Activated CD8-positive, alpha-beta memory T cell treated with anti-CD3 and anti-CD28 coated beads for 24 hours (primary cell): ENCODE results near the gene HAGH.

Source experiments
- DNase-seq: peaks from one replicate; pipeline ENCODE4 v3.0.0-alpha.2; 2020

Gene HAGH

GRCh38 chr16:1831186-1832075 is 4.8 kb upstream of the HAGH start:
- DNase-seq, result no peak

- DNase-seq, result no peak
Measured at GRCh38 chr16:1830213-1830612, 3.6 kb upstream of the HAGH start.

- no peak for DNase-seq
Measured at GRCh38 chr16:1828645-1829410, 2.2 kb upstream of the HAGH start.

- DNase-seq, result no peak
Measured at GRCh38 chr16:1825864-1826690, 548 bp downstream of the HAGH start.

- DNase-seq, result no peak
Measured at GRCh38 chr16:1825381-1825863, 1.2 kb downstream of the HAGH start.

GRCh38 chr16:1823821-1824220 is 2.8 kb downstream of the HAGH start:
- DNase-seq, result no peak

- no peak for DNase-seq
Measured at GRCh38 chr16:1822801-1823200, 3.8 kb downstream of the HAGH start.

GRCh38 chr16:1821861-1822611 is 4.6 kb downstream of the HAGH start:
- no peak for DNase-seq

GRCh38 chr16:1820946-1821290 is 5.7 kb downstream of the HAGH start:
- no peak for DNase-seq

- no peak for DNase-seq
Measured at GRCh38 chr16:1820096-1820945, 6.3 kb downstream of the HAGH start.

- DNase-seq, result no peak
Measured at GRCh38 chr16:1819611-1820010, 7.0 kb downstream of the HAGH start.

- DNase-seq, result no peak
Measured at GRCh38 chr16:1818873-1819525, 7.6 kb downstream of the HAGH start.

GRCh38 chr16:1818204-1818872 is 8.3 kb downstream of the HAGH start:
- no peak for DNase-seq

- no peak for DNase-seq
Measured at GRCh38 chr16:1817716-1818115, 8.9 kb downstream of the HAGH start.

GRCh38 chr16:1817276-1817589 is 9.4 kb downstream of the HAGH start:
- no peak for DNase-seq

GRCh38 chr16:1816396-1817275 is 10.0 kb downstream of the HAGH start:
- DNase-seq, result no peak

- DNase-seq, result no peak
Measured at GRCh38 chr16:1815461-1815860, 11.2 kb downstream of the HAGH start.

GRCh38 chr16:1812732-1813163 is 13.9 kb downstream of the HAGH start:
- DNase-seq, result no peak

GRCh38 chr16:1810536-1810935 is 16.1 kb downstream of the HAGH start:
- DNase-seq, result no peak
